Measurements from ENCODE around the gene HTR1D.

- TF ChIP-seq CTCF (IDR thresholded peaks at IDR 0.05; ENCODE audit: extremely low read depth in 1 of 2, insufficient read depth in 1 of 2, low read depth in 1 of 2, low read length in 2 of 2): no peak
- no peak for TF ChIP-seq POLR2A (IDR thresholded peaks at IDR 0.05; ENCODE audit: low read depth, low read length)
- TF ChIP-seq POLR2AphosphoS5 (IDR thresholded peaks at IDR 0.05; ENCODE audit: insufficient read depth, low read depth, low read length): no peak
Observed at GRCh38 chr1:23211955-23212354, 5.3 kb downstream of the HTR1D start.

Data from endothelial cell of umbilical vein (primary cell).